HepG2 (cell line): ENCODE measurements around the gene SEMA3C.

Experiments used
- ATF2 ChIP-seq: sonication (generic); formaldehyde crosslinking; IDR thresholded peaks from 2 replicates; pipeline ENCODE4 v1.4.0; 2020; ENCODE audit warnings: missing genetic modification reagents
- CTCF ChIP-seq: sonication (generic); formaldehyde crosslinking; IDR thresholded peaks from 2 replicates; pipeline ENCODE4 v1.5.0; 2020; ENCODE audit warnings: mild to moderate bottlenecking, missing genetic modification reagents, moderate library complexity
- EZH2 ChIP-seq: conservative IDR thresholded peaks from 2 replicates; pipeline ENCODE4 v1.6.1; 2012; ENCODE audit warnings: mild to moderate bottlenecking, low read depth, low read length, moderate library complexity
- HBP1 ChIP-seq: IDR thresholded peaks from 2 replicates; pipeline ENCODE4 v1.6.1; 2016; ENCODE audit warnings: low read depth, control low read depth
- JUND ChIP-seq: sonication (generic); formaldehyde crosslinking; IDR thresholded peaks from 2 replicates; pipeline ENCODE4 v1.8.0; 2022; ENCODE audit warnings: mild to moderate bottlenecking, missing genetic modification reagents
- KAT7 ChIP-seq: IDR thresholded peaks from 2 replicates; pipeline ENCODE4 v1.6.1; 2018; ENCODE audit warnings: borderline replicate concordance, missing compliant biosample characterization
- ZBTB44 ChIP-seq: sonication (generic); formaldehyde crosslinking; IDR thresholded peaks from 2 replicates; pipeline ENCODE4 v1.4.0; 2020; ENCODE audit warnings: missing genetic modification reagents
- ZNF749 ChIP-seq: sonication (generic); formaldehyde crosslinking; IDR thresholded peaks from 2 replicates; pipeline ENCODE4 v1.8.0; 2022; ENCODE audit warnings: mild to moderate bottlenecking, missing genetic modification reagents, moderate library complexity, borderline replicate concordance
- ZNF800 ChIP-seq: sonication (generic); formaldehyde crosslinking; IDR thresholded peaks from 2 replicates; pipeline ENCODE4 v1.4.0; 2020; ENCODE audit warnings: missing genetic modification reagents

- TF ChIP-seq CTCF (no peak), ATF2 (CRISPR knock-in tag) (no peak), ZNF800 (no peak), KAT7 (CRISPR knock-in tag) (no peak), ZNF749 (CRISPR knock-in tag) (no peak), EZH2 (no peak), ZBTB44 (no peak), HBP1 (no peak), JUND (no peak)
These were observed 48.4 kb upstream of the SEMA3C start for GRCh38 chr7:80967071-80967916.
